Stomach (tissue), 4 donors: ENCODE data around the gene TTC7B.

Source experiments
- POLR2A ChIP-seq, 4 donors: fragments of 450-650 bp; IDR thresholded peaks; one replicate each; pipeline ENCODE4 v1.6.1; 2016; ENCODE audit warnings: antibody characterized with exemption in 4 of 4, control low read depth in 2 of 4, mild to moderate bottlenecking in 1 of 4, moderate library complexity in 1 of 4
- POLR2AphosphoS5 ChIP-seq, 3 donors: sonication (generic); formaldehyde crosslinking; IDR thresholded peaks; one replicate each; pipeline ENCODE4 v1.6.1; 2016; ENCODE audit warnings: antibody characterized with exemption in 3 of 3
- TF ChIP-seq, protein P1 (sequence below), 7 experiments: fragments of 450-650 bp in 4 of 7; fragments of 200-600 bp in 3 of 7; sonication (generic) in 3 of 7; IDR thresholded peaks; one replicate each; pipeline ENCODE4 v1.5.1; 2016 to 2019; ENCODE audit warnings: antibody characterized with exemption in 7 of 7, control low read depth in 2 of 7, mild to moderate bottlenecking in 1 of 7

DNA sequence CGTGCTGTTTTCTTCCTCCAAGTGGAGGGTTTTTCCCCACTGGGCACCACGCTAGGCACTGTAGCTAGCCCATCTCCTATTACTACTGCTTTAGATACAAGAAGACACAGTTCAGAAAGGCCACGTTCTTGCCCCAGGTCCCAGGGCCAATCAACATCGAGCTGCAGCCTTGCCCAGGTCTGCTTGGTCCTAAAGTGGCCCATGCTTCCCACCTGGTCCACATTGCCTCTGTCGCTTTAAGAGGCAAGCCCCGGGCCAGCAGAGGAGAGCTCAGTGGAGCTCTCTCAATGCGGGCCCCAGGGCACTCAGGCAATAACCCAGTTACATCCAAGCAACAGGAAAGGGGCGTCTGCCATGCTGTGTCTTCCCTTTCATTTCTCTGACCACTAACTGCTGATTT, 271.3 kb downstream of the TTC7B start:
- TF ChIP-seq, protein P1, sequence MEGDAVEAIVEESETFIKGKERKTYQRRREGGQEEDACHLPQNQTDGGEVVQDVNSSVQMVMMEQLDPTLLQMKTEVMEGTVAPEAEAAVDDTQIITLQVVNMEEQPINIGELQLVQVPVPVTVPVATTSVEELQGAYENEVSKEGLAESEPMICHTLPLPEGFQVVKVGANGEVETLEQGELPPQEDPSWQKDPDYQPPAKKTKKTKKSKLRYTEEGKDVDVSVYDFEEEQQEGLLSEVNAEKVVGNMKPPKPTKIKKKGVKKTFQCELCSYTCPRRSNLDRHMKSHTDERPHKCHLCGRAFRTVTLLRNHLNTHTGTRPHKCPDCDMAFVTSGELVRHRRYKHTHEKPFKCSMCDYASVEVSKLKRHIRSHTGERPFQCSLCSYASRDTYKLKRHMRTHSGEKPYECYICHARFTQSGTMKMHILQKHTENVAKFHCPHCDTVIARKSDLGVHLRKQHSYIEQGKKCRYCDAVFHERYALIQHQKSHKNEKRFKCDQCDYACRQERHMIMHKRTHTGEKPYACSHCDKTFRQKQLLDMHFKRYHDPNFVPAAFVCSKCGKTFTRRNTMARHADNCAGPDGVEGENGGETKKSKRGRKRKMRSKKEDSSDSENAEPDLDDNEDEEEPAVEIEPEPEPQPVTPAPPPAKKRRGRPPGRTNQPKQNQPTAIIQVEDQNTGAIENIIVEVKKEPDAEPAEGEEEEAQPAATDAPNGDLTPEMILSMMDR (IDR thresholded peaks at IDR 0.05) = no peak
- TF ChIP-seq POLR2A (IDR thresholded peaks at IDR 0.05) (no peak), POLR2AphosphoS5 (IDR thresholded peaks at IDR 0.05) (no peak)
